K562 (cell line): ENCODE results near the gene MADCAM1. TPM values are rescaled to one million over a fixed set of nuclear protein-coding genes. Genes with fewer than 3 reads are reported as not detected.
A peak's percentile ranks its signal among the peaks of the same experiment; 100 is the strongest.

Source experiments
- ESRRB ChIP-seq: fragments of 250-450 bp; sonication (Bioruptor Pico); IDR thresholded peaks from 2 replicates; pipeline ENCODE4 v1.5.0; 2020; ENCODE audit warnings: mild to moderate bottlenecking, moderate library complexity, borderline replicate concordance
- NCOA6 ChIP-seq: fragments of 450-650 bp; IDR thresholded peaks from 2 replicates; pipeline ENCODE4 v1.6.1; 2017; ENCODE audit warnings: mild to moderate bottlenecking
- NRF1 ChIP-seq, 2 experiments: fragments of 450-650 bp; IDR thresholded peaks in 1 of 2; conservative IDR thresholded peaks in 1 of 2; 2 replicates each; pipeline ENCODE4 v1.6.1; 2014; ENCODE audit warnings: mild to moderate bottlenecking in 2 of 2
- PCBP1 ChIP-seq: fragments of 200-400 bp; formaldehyde crosslinking; IDR thresholded peaks from 2 replicates; pipeline ENCODE4 v1.6.1; 2018; ENCODE audit warnings: mild to moderate bottlenecking, low read depth, low read length; ENCODE audit not compliant: poor library complexity, severe bottlenecking
- TCF7L2 ChIP-seq: fragments of 150-350 bp; IDR thresholded peaks from 2 replicates; pipeline ENCODE4 v1.6.1; 2016; ENCODE audit warnings: low read depth, mild to moderate bottlenecking, low read length, moderate library complexity
- ZNF384 ChIP-seq: IDR thresholded peaks from 2 replicates; pipeline ENCODE4 v1.6.1; 2012; ENCODE audit warnings: low read depth, low read length, improper control_type of control experiment
- ZZZ3 ChIP-seq: fragments of 450-650 bp; IDR thresholded peaks from 2 replicates; pipeline ENCODE4 v1.6.1; 2016; ENCODE audit warnings: antibody characterized with exemption, mild to moderate bottlenecking, moderate library complexity
- polyA plus RNA-seq, 8 experiments: library from polyadenylated mRNA; depleted of rRNA in 4 of 8; stranded (reverse) in 5 of 8; unstranded in 3 of 8; fragments of >200 nt; fragmentation: Nextera tagmentation in 2 of 8; fragmentation: Illumina TruSeq in 1 of 8; extraction: Ambion mirVana in 2 of 8; extraction: Trizol in 1 of 8; gene quantifications; 2 replicates each; pipeline versions ENCODE4 v1.2.1 to v1.2.3, GENCODE V29; 2011 to 2014; ENCODE audit warnings: inconsistent platforms in 1 of 8, missing spikeins in 1 of 8
- total RNA-seq, 7 experiments: library from RNA; depleted of rRNA in 6 of 7; stranded (reverse); fragments of >200 nt in 6 of 7; fragmentation: Illumina TruSeq in 2 of 7; extraction: Trizol in 2 of 7; gene quantifications; 2 replicates each; pipeline versions ENCODE4 v1.2.1 to v1.2.3, GENCODE V29; 2011 to 2021; ENCODE audit warnings: low replicate concordance in 1 of 7
- TF ChIP-seq, protein P1 (sequence below): fragments of 450-650 bp; IDR thresholded peaks from 2 replicates; pipeline ENCODE4 v1.6.1; 2017; ENCODE audit warnings: antibody characterized with exemption, mild to moderate bottlenecking
- TF ChIP-seq, protein P2 (sequence below): IDR thresholded peaks from 2 replicates; pipeline ENCODE4 v1.6.1; 2011; ENCODE audit warnings: borderline replicate concordance, low read depth, mild to moderate bottlenecking, moderate library complexity, low read length; ENCODE audit not compliant: insufficient read depth, poor library complexity, severe bottlenecking
- TF ChIP-seq, protein P3 (sequence below), 3 experiments: IDR thresholded peaks in 2 of 3; conservative IDR thresholded peaks in 1 of 3; 2 replicates each; pipeline ENCODE4 v1.5.1; 2011 to 2012; ENCODE audit warnings: low read length in 3 of 3, mild to moderate bottlenecking in 3 of 3, control low read depth in 2 of 3, improper control_type of control experiment in 1 of 3, inconsistent platforms in 1 of 3, low read depth in 1 of 3, mixed read lengths in 1 of 3, moderate library complexity in 1 of 3; ENCODE audit not compliant: insufficient read depth in 2 of 3
- TF ChIP-seq, protein P4 (sequence below): fragments of 450-650 bp; IDR thresholded peaks from 2 replicates; pipeline ENCODE4 v1.6.1; 2017; ENCODE audit warnings: antibody characterized with exemption

MADCAM1 gene
- total and polyA plus RNA-seq, 9 of the 15 experiments (the other 6 are each of a cell fraction or from before 2014, with no cell fraction given): 0.09 to 0.36 (median 0.09) TPM; not detected in 6

DNA sequence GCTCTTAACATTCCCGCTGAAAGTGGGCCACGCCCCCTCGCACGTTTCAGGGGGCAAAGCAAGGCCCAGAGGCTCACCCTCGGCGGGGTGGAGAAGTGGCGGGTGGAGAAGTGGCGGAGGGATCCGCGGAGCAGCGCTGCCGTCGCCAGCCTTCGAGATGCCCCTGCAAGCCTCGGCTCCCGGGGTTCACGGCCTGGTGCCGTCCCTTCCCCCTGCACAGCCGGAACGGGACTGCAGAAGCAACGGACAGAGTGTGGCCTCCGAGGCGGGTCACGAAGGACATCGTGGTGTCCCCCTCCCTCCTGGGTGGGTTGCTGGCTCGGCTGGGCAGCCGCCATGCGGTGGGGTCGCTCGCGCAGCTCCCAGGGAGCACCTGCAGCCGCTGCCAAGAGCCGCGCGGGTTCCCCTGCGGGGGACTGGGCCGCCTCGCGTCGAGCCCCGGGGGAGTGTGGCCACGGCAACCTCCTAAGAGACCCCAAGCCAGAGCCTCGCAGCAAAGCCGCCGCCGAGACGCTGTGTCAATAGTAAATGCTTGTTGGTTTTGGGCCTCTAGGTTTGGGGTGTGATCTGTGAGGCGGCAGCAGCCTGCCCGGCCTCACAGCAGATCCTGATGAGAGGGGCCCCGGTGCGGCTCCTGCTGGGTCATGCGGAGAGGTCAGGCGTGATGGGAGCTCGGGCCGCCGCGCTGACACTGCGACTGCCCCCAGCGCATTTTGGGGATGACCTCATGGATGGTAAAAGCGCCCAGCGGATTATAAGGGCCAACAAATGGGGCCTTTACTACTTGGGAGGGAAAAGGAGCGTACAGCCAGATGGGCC lies 16.5 kb downstream of the MADCAM1 start (continued):
- TF ChIP-seq, protein P1, sequence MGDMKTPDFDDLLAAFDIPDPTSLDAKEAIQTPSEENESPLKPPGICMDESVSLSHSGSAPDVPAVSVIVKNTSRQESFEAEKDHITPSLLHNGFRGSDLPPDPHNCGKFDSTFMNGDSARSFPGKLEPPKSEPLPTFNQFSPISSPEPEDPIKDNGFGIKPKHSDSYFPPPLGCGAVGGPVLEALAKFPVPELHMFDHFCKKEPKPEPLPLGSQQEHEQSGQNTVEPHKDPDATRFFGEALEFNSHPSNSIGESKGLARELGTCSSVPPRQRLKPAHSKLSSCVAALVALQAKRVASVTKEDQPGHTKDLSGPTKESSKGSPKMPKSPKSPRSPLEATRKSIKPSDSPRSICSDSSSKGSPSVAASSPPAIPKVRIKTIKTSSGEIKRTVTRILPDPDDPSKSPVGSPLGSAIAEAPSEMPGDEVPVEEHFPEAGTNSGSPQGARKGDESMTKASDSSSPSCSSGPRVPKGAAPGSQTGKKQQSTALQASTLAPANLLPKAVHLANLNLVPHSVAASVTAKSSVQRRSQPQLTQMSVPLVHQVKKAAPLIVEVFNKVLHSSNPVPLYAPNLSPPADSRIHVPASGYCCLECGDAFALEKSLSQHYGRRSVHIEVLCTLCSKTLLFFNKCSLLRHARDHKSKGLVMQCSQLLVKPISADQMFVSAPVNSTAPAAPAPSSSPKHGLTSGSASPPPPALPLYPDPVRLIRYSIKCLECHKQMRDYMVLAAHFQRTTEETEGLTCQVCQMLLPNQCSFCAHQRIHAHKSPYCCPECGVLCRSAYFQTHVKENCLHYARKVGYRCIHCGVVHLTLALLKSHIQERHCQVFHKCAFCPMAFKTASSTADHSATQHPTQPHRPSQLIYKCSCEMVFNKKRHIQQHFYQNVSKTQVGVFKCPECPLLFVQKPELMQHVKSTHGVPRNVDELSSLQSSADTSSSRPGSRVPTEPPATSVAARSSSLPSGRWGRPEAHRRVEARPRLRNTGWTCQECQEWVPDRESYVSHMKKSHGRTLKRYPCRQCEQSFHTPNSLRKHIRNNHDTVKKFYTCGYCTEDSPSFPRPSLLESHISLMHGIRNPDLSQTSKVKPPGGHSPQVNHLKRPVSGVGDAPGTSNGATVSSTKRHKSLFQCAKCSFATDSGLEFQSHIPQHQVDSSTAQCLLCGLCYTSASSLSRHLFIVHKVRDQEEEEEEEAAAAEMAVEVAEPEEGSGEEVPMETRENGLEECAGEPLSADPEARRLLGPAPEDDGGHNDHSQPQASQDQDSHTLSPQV: peak; percentile 38; the same call in 1 of the 2 replicates
- TF ChIP-seq, protein P2, sequence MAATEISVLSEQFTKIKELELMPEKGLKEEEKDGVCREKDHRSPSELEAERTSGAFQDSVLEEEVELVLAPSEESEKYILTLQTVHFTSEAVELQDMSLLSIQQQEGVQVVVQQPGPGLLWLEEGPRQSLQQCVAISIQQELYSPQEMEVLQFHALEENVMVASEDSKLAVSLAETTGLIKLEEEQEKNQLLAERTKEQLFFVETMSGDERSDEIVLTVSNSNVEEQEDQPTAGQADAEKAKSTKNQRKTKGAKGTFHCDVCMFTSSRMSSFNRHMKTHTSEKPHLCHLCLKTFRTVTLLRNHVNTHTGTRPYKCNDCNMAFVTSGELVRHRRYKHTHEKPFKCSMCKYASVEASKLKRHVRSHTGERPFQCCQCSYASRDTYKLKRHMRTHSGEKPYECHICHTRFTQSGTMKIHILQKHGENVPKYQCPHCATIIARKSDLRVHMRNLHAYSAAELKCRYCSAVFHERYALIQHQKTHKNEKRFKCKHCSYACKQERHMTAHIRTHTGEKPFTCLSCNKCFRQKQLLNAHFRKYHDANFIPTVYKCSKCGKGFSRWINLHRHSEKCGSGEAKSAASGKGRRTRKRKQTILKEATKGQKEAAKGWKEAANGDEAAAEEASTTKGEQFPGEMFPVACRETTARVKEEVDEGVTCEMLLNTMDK: no peak
- TF ChIP-seq ESRRB (CRISPR knock-in tag): no peak
- peak; percentile 47 to 50; a peak in 3 of 4 replicates for TF ChIP-seq NRF1 (conservative IDR thresholded peaks at IDR 0.05 in 1 of 2, IDR thresholded peaks at IDR 0.05 in 1 of 2)
- TF ChIP-seq ZNF384: no peak
- no peak for TF ChIP-seq NCOA6
- TF ChIP-seq PCBP1: peak; percentile 73
- TF ChIP-seq, protein P3, sequence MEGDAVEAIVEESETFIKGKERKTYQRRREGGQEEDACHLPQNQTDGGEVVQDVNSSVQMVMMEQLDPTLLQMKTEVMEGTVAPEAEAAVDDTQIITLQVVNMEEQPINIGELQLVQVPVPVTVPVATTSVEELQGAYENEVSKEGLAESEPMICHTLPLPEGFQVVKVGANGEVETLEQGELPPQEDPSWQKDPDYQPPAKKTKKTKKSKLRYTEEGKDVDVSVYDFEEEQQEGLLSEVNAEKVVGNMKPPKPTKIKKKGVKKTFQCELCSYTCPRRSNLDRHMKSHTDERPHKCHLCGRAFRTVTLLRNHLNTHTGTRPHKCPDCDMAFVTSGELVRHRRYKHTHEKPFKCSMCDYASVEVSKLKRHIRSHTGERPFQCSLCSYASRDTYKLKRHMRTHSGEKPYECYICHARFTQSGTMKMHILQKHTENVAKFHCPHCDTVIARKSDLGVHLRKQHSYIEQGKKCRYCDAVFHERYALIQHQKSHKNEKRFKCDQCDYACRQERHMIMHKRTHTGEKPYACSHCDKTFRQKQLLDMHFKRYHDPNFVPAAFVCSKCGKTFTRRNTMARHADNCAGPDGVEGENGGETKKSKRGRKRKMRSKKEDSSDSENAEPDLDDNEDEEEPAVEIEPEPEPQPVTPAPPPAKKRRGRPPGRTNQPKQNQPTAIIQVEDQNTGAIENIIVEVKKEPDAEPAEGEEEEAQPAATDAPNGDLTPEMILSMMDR (IDR thresholded peaks at IDR 0.05 in 2 of 3, conservative IDR thresholded peaks at IDR 0.05 in 1 of 3; ENCODE audit: insufficient read depth in 2 of 3, low read depth in 1 of 3, low read length in 3 of 3): no peak
- TF ChIP-seq, protein P4, sequence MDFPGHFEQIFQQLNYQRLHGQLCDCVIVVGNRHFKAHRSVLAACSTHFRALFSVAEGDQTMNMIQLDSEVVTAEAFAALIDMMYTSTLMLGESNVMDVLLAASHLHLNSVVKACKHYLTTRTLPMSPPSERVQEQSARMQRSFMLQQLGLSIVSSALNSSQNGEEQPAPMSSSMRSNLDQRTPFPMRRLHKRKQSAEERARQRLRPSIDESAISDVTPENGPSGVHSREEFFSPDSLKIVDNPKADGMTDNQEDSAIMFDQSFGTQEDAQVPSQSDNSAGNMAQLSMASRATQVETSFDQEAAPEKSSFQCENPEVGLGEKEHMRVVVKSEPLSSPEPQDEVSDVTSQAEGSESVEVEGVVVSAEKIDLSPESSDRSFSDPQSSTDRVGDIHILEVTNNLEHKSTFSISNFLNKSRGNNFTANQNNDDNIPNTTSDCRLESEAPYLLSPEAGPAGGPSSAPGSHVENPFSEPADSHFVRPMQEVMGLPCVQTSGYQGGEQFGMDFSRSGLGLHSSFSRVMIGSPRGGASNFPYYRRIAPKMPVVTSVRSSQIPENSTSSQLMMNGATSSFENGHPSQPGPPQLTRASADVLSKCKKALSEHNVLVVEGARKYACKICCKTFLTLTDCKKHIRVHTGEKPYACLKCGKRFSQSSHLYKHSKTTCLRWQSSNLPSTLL: no peak
- no peak for TF ChIP-seq ZZZ3
- no peak for TF ChIP-seq TCF7L2
